NCI-H1436 treated with DMSO at 0.1 percent for 48 hours (cell line): ENCODE measurements around the gene PRKCA.
"Not testable (repeated sequence)": the region's sequence is repeated elsewhere in the genome, so short reads cannot be mapped to it uniquely, and the experiment has no call there.

Experiments
- DNase-seq: peaks from one replicate; lab custom pipeline; 2025; lab: John Stamatoyannopoulos, UW

The PRKCA gene

GRCh38 chr17:66301864-66302741 lies at the start of gene PRKCA:
Gene PRKCA, plus strand, starts transcription at chr17:66302613.
- DNase-seq: no peak

GRCh38 chr17:66253458-66253857 lies 49.0 kb upstream of the PRKCA start:
- DNase-seq: not testable (repeated sequence)

- DNase-seq: peak; percentile 46
These were observed 47.3 kb upstream of the PRKCA start for GRCh38 chr17:66255112-66255511.

GRCh38 chr17:66255527-66255971 lies 46.9 kb upstream of the PRKCA start:
- no peak for DNase-seq

GRCh38 chr17:66260275-66260674 lies 42.1 kb upstream of the PRKCA start:
- no peak for DNase-seq

- no peak for DNase-seq
These were observed 41.7 kb upstream of the PRKCA start for GRCh38 chr17:66260688-66261087.

GRCh38 chr17:66262767-66263166 lies 39.6 kb upstream of the PRKCA start:
- no peak for DNase-seq

GRCh38 chr17:66264696-66265095 lies 37.7 kb upstream of the PRKCA start:
- no peak for DNase-seq

GRCh38 chr17:66268247-66268927 lies 34.0 kb upstream of the PRKCA start:
- no peak for DNase-seq

- DNase-seq: no peak
These were observed 32.3 kb upstream of the PRKCA start for GRCh38 chr17:66270106-66270505.

GRCh38 chr17:66271512-66271911 lies 30.9 kb upstream of the PRKCA start:
- DNase-seq: no peak

- DNase-seq: no peak
These were observed 29.4 kb upstream of the PRKCA start for GRCh38 chr17:66272811-66273585.

- DNase-seq: no peak
These were observed 28.9 kb upstream of the PRKCA start for GRCh38 chr17:66273586-66273848.

- DNase-seq: no peak
These were observed 26.8 kb upstream of the PRKCA start for GRCh38 chr17:66275651-66276050.

- DNase-seq: no peak
These were observed 26.0 kb upstream of the PRKCA start for GRCh38 chr17:66276328-66276937.

GRCh38 chr17:66277191-66277590 lies 25.2 kb upstream of the PRKCA start:
- no peak for DNase-seq

GRCh38 chr17:66281661-66282369 lies 20.6 kb upstream of the PRKCA start:
- no peak for DNase-seq

GRCh38 chr17:66283296-66283934 lies 19.0 kb upstream of the PRKCA start:
- no peak for DNase-seq

GRCh38 chr17:66283971-66284370 lies 18.4 kb upstream of the PRKCA start:
- DNase-seq: no peak

GRCh38 chr17:66285149-66285548 lies 17.3 kb upstream of the PRKCA start:
- DNase-seq: no peak

- no peak for DNase-seq
These were observed 14.5 kb upstream of the PRKCA start for GRCh38 chr17:66287911-66288310.
